ENCODE results near the gene GK.

DNA sequence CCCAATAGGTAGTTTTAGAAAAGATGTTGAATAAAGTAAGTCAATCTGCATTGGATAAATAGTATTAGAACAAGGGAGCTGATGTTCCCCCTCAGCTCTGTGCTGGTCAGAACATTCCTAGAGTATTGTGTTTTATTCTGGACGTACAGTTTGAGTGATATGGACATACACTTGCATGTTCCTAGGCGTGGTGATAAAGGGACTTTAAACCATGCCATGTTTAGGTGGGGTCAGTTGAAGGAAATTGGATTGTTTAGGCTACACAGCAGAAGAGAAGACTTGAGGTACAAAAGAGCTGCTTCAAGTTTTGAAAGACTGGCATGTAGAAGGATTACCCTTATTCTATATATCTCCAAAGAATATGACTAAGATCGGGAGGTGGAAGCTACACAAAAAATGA is 21.6 kb downstream of the GK start:
- TF ChIP-seq EZH2 (optimal IDR thresholded peaks at IDR 0.05; ENCODE audit: low read depth, low read length): no peak
- TF ChIP-seq, protein P1, sequence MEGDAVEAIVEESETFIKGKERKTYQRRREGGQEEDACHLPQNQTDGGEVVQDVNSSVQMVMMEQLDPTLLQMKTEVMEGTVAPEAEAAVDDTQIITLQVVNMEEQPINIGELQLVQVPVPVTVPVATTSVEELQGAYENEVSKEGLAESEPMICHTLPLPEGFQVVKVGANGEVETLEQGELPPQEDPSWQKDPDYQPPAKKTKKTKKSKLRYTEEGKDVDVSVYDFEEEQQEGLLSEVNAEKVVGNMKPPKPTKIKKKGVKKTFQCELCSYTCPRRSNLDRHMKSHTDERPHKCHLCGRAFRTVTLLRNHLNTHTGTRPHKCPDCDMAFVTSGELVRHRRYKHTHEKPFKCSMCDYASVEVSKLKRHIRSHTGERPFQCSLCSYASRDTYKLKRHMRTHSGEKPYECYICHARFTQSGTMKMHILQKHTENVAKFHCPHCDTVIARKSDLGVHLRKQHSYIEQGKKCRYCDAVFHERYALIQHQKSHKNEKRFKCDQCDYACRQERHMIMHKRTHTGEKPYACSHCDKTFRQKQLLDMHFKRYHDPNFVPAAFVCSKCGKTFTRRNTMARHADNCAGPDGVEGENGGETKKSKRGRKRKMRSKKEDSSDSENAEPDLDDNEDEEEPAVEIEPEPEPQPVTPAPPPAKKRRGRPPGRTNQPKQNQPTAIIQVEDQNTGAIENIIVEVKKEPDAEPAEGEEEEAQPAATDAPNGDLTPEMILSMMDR (IDR thresholded peaks at IDR 0.05; ENCODE audit: low read length): no peak
